HG02571 (cell line): ENCODE measurements around the gene TRPM5.

Experiments
- ATAC-seq: cut with Tn5 transposase; IDR thresholded peaks from one replicate; pipeline ENCODE4 v1.9.1; 2021; ENCODE audit warnings: mild to moderate bottlenecking, moderate library complexity; ENCODE audit not compliant: unreplicated experiment

The TRPM5 gene

DNA sequence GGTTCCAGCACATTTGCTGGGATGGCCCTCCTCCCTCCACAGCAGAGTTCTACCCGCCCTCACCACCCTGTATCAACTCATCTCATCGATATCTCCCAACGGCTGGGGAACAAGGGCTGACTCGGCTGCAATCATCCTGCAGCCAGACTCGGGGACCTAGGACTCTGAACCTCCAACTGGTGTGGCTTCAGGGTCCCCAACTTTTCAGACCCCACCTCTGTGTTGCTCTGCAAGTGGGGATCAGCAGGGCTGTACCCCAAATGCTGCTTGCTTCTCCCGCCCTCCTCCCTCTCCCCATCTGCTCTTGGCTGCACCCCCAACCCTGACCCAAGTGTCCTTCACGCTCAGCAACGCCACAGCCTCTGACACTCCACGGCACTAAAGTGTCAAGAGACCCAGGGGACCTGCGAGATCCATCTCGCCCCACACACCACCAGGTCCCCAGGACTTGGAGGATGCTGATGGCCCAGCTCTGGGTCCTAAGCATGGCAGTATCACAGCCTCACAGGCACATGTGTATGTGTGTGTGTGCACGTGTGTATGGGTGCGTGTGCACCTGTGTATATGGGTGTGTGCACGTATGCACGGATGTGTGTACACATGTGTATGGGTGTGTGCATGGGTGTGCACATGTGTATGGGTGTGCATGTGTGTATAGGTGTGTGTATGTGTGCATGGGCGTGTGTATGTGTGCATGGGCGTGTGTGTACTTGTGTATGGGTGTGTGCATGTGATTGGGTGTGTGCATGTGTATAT is 26.9 kb upstream of the TRPM5 start:
- no peak for ATAC-seq

DNA sequence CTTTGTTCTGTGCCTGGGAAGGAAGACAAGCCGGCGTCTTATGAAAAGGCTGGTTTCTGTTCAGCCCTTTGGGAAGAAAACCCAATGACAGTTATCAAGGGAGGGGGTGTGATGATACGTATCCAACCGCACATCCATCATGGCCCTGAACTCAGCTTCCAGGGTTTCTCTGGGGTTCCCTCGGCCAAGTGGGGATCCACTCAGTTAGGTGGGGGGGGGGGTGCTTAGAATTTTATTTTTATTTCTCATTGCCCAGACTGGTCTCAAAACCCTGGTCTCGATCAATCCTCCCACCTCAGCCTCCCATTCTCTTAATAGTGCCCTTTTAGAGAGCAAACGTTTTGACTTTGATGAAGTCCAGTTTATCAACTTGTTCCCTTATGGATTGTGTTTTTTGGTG is 26.2 kb upstream of the TRPM5 start:
- no peak for ATAC-seq

DNA sequence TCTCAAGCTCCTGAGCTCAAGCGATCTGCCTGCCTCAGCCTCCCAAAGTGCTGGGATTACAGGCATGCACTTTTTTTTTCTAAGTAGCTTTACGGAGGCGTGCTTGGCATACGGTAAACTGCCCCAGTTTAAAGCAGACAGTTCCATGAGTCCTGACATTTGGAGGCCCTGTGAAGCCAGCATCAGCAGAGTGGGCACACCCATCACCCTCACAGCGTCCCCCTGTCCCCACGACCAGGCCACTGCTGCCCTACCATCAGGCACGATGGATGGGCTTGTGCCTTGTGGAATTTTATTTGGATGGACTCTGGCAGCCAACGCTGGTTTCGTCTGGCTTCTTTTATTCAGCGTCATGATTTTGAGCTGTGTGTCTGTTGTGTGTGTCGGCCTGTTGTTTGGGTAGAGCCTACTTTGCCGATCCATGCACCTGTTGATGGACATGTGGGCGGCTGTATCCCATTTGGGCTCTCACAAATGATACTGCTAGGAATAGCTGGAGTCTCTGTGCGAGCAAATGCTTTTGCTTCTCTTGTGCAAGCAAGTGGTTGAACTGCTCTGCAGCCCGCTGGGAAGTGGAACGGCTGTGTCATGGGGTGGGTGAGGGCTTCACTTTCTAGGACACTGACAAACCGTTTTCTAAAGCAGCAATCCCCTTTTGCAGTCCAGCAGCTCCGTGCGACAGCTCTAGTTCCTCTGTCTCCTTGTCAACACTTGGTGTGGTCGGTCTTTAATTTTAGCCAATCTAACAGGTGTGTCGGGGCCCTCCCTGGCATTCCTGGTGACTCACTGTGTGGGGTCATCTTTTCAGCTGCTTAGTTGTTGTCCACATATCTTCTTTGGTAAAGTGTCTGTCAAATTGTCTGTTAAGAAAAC is 24.3 kb upstream of the TRPM5 start:
- ATAC-seq = no peak

DNA sequence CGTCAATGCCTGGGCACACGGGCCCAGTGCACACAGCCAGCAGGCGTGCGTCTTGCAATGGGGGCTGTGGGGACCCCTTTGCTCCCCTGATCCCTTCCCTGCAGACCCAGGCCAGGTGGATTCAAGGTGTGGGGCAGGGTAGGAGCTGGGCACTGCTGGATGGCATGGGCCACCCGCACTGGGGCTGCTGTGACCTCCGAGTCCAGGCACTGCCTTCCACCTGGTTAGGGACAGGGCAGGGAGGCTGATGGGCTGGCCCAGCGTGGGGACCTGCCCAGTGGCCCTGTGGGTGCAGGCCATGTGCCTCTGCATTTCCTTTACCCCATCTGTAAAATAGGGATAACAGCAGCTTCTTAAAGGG is 23.4 kb upstream of the TRPM5 start:
- ATAC-seq = no peak

DNA sequence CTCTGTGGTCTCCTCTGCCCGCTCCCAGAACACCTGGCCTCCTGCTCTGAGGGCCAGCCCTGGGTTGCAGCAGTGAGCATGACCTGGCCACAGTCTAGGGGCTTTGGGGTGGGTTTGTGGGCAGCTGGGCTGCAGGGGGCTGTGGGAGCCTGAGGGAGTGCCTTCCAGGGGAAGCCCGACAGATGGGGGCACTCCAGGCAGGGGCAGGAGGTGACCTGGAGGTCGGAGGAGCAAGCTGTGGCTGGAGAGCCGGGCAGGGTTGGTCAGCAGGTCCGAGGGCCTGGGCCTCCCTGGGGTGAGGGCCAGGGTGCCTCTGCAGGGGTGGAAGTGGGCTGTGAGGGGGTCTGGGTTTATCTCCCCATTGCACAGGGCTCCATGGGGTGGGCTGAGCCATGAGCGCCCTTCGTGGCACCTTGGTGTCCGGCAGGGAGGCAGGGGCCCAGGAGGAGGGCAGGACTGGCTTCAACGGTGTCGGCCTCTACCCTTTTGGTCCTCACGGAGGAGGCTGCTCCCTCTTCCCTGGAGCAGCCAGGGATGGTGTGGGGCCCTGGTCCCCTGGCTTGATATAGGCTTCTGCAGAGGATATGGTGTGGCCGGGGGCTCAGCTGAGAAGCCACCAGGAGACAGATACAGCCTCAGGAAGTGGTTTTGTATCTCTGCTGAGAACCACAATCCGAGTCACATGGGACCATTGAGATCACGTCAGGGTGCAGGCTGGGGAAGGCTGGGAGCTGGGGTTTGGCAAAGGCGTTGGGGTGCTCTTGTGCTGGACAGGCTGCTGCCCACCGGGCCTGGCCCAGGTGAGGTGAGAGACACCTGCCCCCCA is 22.8 kb upstream of the TRPM5 start:
- ATAC-seq = no peak

DNA sequence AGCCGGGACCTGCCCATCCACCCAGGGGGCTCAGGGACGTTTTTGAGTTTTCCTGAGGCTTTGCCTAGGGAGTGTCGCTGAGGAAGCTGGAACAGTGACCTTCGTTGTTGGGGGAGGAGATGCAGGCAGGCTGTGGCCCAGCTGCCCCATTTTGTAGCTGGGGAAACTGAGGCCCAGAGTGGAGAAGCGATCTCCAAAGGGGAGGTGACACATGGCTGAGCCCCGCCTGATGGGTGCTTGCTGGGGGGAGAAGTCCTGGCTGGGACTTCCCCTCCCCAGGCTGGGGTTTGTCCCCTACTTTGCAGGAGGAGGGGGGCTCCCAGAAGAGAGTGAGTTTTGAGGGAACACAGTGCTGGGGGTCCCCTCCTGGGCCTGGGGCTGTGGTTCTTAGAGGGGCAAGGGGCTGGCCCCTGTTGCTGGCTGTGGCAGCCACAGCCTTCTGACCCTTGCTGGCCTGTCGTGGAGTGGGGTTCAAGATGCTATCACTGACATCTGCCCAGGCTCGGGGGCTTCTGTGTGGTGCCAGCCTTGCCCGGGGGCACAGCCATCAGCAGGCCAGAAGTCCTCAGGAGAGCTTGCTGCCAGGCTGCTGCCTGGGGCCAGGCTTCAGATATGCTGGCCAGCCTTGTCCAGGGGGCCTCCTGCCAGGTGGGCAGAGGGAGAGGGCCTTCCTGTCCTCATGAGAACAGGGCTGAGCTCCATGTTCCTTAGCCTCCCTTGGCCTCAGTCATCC is 21.9 kb upstream of the TRPM5 start:
- ATAC-seq = no peak

DNA sequence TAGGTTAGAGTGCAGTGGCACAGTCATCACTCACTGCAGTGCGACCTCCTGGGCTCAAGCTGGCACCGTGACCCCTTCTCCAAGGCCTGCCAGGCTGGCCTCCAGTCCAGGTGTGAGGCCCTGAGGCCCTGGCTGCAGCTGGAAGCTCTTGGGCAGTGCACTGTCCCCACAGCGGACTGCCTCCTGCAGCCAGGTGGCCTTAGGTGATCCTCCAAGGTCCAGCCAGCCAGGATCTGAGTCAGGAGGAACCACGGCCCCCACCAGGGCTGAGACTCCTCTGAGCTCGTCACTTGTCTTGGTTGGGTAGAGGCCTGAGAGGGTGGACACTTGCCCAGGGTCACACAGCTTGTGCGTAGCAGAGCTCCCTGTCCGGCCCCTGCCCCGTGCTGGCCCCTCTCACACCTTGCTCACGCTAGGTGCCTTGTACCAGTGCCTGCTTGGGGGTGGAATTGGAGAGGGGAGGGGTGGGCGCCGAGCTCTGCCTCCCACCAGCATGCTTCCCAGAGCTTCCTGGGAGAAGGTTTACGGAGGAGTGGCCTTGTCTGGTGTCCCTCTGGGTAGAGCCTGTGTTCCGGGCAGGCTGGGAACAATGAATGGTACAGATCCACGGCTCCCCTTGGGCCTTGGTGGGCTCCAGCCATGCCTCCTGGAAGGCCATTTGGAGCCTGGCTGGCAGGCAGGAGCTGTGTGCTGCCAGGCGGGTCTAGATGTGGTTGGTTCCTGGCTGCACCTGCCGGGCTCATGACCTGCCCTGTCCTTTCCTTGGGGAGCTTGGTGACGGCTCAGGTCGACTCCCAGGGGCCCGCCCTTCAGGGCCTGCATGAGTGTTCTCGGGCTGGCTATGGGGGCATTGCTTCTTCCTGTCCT is 21.1 kb upstream of the TRPM5 start:
- no peak for ATAC-seq

DNA sequence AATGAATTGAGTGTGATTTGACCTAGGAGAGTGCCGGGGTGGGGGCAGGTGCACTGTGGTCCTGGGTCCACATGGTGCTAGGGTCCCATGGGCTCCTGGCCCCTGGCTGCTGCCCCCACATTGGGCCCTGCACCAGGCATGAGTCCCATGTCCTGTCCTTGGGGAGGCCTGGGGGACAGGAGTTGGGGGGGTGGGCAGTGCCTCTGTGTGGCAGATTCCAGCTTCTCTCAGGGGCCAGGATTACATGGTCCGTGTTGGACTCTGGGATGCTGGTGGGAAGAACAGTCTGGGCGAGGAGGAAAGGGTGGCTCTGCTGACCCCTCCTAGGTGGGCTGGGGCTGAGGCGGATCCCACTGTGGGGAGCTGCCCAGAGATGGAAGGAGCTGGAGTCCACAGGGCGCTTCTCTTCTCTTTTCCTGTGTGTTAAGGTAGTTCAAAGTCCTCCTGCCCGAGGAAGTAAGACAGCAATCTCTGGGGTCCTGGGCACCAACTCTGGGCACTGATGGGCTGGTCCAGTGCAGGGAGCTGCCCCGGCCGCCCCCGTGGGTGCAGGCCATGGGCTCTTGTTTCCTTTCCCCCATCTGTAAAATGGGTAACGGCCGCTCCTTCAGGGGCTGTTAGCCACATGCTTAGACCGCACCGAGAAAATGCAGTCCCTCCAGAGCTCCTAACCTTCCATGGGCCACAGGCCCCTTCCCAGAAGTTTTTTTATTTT is 20.3 kb upstream of the TRPM5 start:
- no peak for ATAC-seq

DNA sequence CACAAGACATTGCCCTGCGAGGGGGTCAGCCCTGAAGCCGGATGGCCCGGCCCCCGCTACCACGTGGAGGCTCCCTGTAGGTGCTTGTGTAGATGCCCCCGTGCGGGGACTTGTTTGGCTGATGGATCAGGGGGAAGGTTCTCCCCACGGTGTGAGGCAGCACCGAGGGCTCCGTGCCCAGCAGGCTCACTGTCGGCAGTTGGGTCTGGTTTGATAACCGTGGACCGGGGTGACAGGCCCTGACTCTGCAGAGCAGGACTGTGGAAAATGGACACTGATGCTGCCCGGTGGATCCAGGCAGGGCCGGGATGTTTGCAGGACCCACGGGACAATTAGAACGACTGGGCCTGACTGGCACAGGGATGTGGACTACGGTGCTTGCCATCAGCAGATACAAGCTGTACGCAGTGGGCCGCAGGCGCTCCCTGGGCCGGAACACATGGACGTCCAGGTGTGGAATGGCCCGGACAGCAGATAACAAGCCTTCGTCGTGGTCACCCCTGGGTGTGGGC is 19.5 kb upstream of the TRPM5 start:
- no peak for ATAC-seq

DNA sequence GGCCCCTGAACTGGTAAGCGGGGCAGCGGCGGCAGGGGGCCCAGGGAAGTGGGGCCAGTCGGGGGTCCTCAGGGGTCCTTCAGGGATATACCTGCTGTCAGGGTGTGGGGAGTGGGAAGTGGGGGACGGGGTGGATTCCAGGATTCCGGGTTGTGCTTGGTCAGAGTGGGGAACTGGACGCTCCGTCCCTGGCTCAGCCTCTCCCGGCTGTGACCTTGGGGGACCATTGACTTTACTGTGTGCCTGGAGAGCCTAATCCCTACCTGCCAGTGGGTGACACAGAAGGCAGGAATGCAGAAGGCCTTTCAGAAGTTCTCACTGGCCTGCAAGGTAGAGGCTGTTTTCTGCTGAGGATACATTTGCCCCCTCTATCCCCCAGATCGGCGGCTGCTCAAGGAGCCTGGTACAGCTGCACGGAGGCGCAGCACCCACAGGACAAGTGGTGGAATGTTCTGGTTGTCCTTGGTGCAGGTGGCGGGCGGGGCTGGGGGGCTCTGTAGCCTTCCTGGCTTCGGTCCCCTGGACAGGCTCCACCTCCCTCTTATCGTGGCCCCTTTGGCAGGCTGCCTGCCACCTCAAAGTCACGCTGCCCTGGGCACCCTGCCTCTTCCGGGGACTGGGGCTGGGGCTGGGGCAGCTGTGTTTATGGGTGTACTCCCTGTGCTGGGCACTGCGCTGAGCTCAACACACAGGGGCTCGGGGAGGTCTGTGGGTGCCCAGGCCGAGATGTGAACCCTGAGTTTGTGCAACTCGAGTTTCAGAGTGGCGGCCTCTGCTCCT is 18.9 kb upstream of the TRPM5 start:
- ATAC-seq = no peak

DNA sequence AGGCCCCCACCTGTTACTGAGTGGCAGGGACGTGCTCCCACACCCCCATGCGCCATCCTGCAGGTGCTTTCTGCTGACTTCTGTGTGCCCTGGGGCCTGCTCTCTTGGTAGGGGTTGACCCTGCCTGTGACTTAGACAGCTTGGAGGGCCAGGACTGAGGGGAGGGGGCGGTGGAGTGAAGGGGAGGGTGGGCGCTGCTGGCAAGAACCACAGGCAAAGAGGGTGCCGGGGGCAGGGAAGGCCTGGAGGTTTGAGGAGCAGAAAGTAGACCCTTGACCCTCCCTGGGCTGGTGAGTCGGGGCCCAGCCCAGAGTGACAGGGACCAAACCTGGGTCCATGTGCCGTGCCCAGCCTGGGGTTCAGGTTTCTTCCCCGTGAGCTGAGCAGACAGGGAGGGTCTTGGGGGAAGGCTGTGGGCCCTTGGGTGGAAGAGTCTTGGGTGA is 18.2 kb upstream of the TRPM5 start:
- ATAC-seq = no peak

DNA sequence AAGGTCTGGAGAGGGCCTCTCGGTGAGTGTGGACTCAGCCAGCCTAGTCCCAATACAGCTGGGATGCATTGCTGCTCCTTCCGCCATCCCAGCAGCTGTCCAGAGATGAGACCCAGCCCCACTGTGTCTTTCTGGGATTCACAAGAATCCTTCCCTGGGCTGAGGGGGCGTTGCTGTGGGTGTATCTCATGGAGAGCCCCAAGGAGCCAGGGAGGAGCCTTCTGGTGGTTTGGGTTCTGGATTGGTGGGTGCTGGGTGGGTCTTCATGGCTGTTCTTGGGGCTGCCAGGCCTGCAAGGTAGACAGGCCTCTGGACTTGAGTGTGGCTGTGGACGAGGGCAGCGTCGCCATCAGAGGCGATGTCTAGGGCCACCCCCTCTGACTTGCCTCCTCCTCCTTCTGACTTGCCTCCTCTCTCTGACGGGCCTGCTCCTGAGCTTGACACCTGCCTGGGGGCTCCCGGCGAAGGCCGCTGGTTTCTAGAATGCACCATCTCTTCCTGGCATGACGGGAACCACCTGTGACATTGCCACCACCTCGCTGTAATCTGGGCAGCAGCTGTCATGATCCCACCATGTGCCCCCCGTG is 17.7 kb upstream of the TRPM5 start:
- ATAC-seq = no peak

DNA sequence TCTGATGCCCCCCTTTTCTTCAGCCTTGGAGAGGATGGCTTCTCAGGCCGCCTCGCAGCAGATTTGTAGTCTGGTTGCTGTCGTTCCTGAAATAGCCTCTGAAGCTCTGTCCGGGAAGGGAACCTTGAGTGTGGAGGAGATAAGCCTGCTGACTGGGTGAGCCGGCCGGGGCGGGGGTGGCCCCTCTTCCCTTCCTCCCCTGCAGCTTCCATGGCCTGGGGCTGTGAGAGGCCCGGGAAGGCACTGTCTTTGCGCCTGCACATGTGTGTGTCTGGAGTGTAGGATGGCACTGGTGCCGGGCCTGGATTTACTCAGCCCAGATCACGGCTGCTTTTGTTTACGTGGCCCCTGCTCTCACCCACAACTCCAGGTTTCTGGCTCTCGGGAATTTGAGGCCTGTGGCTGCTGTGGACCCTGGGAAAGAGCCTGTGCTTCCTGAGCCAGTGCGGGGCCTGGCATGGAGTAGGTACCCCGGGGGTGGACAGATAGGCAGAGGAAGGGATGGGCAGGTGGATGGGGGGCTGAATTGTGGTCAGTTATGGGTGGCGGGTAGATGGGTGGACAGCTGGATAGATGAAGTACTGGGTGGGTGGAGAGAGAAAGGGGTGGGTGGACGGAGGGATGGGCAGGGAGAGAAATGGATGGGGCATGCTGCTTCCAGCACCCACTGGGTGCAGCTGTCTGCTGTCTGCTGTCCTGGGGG is 17.1 kb upstream of the TRPM5 start:
- ATAC-seq = no peak

DNA sequence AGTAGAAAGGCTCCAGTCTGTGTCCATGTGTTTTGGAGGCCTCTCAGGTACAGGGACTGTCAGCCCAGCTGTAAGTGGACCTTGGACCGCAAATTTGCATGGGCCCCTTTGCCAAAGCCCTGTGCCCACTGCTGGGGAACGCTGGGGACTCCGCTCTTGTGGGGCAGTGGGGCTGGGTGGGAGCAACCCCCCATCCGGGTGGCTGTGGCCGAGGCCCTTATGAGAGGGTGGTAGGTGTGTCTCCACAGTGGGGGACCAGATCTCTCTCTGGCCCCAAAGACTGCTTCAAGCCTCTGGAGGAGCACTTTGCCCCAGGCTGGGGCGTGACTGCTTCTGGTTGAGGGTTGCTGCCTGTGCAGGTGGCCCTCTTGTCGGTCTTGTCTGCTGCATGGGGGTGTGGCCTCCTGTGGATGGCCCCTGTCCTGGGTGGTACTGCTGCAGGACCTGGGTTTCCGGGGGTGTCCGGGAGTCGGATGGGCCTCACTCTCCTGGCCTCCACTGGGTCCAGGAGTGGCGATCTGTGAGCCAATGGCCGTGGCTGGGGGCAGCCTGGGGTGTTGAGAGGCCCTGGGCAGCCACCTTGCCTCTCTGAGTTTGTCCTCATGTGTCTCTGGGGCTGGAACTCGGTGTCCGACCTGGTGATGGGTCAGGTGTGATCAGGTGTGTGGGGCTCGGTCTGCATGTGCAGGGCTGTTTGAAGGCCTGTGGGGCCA is 16.4 kb upstream of the TRPM5 start:
- ATAC-seq = no peak

DNA sequence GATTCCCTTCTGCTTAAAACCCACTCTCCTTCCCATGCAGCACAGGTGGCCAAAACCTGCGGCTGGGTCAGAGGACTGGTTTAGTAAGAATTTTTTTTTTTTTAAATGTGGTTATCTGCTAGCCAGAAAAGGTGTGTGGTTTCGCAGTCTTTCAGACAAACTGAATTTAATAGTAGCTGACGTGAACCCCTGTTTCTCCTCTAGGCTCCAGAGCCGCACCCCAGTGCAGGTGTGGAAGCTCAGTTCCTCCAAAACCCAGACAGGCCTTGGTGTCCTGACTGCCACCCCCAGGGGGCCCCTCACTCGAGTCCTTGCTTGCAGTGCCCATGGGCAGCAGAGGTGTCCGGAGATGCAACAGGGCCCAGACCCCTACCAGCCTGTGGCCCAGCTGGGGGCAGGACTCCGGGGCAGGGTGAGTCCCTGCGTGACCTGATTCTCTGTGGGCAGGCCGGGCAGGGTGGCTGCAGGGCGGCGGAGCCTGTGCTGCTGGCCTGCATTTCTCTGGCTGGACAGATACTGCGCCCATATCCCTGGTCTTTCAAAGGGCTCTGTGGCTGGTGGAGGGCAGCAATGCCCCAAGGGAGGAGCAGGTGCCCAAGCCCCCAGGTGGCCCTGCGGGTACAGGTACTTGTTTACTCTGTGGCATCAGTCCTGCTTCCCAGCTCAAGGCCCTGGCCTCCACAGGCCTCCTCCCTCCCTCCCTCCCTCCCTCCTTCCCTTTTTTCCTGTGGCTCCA is 15.7 kb upstream of the TRPM5 start:
- no peak for ATAC-seq
